ES-I3 (cell line): ENCODE data around the gene MYH6.

ENCODE experiments used
- H3K36me3 ChIP-seq: 2 replicates; pipeline ENCODE4 v1.6.1; 2013; ENCODE audit warnings: mild to moderate bottlenecking, low read length, control low read depth, moderate library complexity; ENCODE audit not compliant: insufficient read depth
- H3K4me1 ChIP-seq: 2 replicates; pipeline ENCODE4 v1.6.1; 2013; ENCODE audit warnings: mild to moderate bottlenecking, control low read depth, low read length; ENCODE audit not compliant: insufficient read depth
- H3K9ac ChIP-seq: 2 replicates; pipeline ENCODE4 v1.6.1; 2013; ENCODE audit warnings: low read depth, mild to moderate bottlenecking, low read length, moderate library complexity
- H3K9me3 ChIP-seq: 2 replicates; pipeline ENCODE4 v1.6.1; 2013; ENCODE audit warnings: mild to moderate bottlenecking, low read length, moderate library complexity; ENCODE audit not compliant: control insufficient read depth, insufficient read depth

MYH6 gene

GRCh38 chr14:23375527-23376251, 32.4 kb downstream of the MYH6 start:
- H3K9me3 ChIP-seq = no peaks in the 10 kb centered on the region
- no peaks in the 10 kb centered on the region; the same call in 1 of the 2 replicates for H3K4me1 ChIP-seq
- H3K9ac ChIP-seq = no peak overlapping the region
- H3K36me3 ChIP-seq = no peaks in the 10 kb centered on the region; the same call in 1 of the 2 replicates

GRCh38 chr14:23373041-23373440, 35.0 kb downstream of the MYH6 start:
- Histone ChIP-seq H3K36me3 (no peaks in the 10 kb centered on the region; the same call in 1 of the 2 replicates), H3K9me3 (no peaks in the 10 kb centered on the region), H3K4me1 (no peaks in the 10 kb centered on the region; the same call in 1 of the 2 replicates), H3K9ac (no peak overlapping the region)

- Histone ChIP-seq H3K4me1 (no peaks in the 10 kb centered on the region; the same call in 1 of the 2 replicates), H3K9me3 (no peaks in the 10 kb centered on the region), H3K9ac (no peak within 1 kb of the TSS), H3K36me3 (no peaks in the 10 kb centered on the region; the same call in 1 of the 2 replicates)
Observed at GRCh38 chr14:23372509-23372908, 35.6 kb downstream of the MYH6 start, which contains the start of gene IL25. Gene IL25, plus strand, starts transcription at chr14:23372809.

GRCh38 chr14:23371865-23372264, 36.2 kb downstream of the MYH6 start:
- Histone ChIP-seq H3K9ac (no peak overlapping the region), H3K4me1 (no peaks in the 10 kb centered on the region; the same call in 1 of the 2 replicates), H3K36me3 (no peaks in the 10 kb centered on the region; the same call in 1 of the 2 replicates), H3K9me3 (no peaks in the 10 kb centered on the region)

GRCh38 chr14:23370221-23370620, 37.9 kb downstream of the MYH6 start:
- Histone ChIP-seq H3K36me3 (no peaks in the 10 kb centered on the region; the same call in 1 of the 2 replicates), H3K9me3 (no peaks in the 10 kb centered on the region), H3K9ac (no peak overlapping the region), H3K4me1 (no peaks in the 10 kb centered on the region; the same call in 1 of the 2 replicates)

- Histone ChIP-seq H3K36me3 (no peaks in the 10 kb centered on the region), H3K9ac (peak overlapping the region; percentile 57), H3K4me1 (peaks cover 13% of the 10 kb centered on the region), H3K9me3 (no peaks in the 10 kb centered on the region)
Observed at GRCh38 chr14:23366426-23366921, 41.6 kb downstream of the MYH6 start.

- Histone ChIP-seq H3K9me3 (no peaks in the 10 kb centered on the region), H3K36me3 (no peaks in the 10 kb centered on the region), H3K9ac (peak overlapping the region; percentile 89), H3K4me1 (peaks cover 13% of the 10 kb centered on the region)
Observed at GRCh38 chr14:23365732-23366425, 42.2 kb downstream of the MYH6 start.

GRCh38 chr14:23365036-23365731, 42.9 kb downstream of the MYH6 start, which contains the start of gene EFS:
Gene EFS, minus strand, starts transcription at chr14:23365172. Its CDS starts 147 bp downstream, at chr14:23365025.
- peak within 1 kb of the TSS; percentile 89 for H3K9ac ChIP-seq
- no peaks in the 10 kb centered on the region for H3K36me3 ChIP-seq
- H3K9me3 ChIP-seq = no peaks in the 10 kb centered on the region
- H3K4me1 ChIP-seq = peaks cover 13% of the 10 kb centered on the region

- H3K9me3 ChIP-seq = no peaks in the 10 kb centered on the region
- H3K9ac ChIP-seq = peak overlapping the region; percentile 89
- H3K4me1 ChIP-seq = peaks cover 13% of the 10 kb centered on the region
- no peaks in the 10 kb centered on the region for H3K36me3 ChIP-seq
Observed at GRCh38 chr14:23364164-23365035, 43.7 kb downstream of the MYH6 start.

GRCh38 chr14:23362200-23362599, 45.9 kb downstream of the MYH6 start:
- peaks cover 13% of the 10 kb centered on the region for H3K4me1 ChIP-seq
- H3K9me3 ChIP-seq = no peaks in the 10 kb centered on the region
- no peaks in the 10 kb centered on the region for H3K36me3 ChIP-seq
- no peak overlapping the region for H3K9ac ChIP-seq

- no peaks in the 10 kb centered on the region for H3K9me3 ChIP-seq
- H3K4me1 ChIP-seq = peaks cover 13% of the 10 kb centered on the region
- H3K36me3 ChIP-seq = no peaks in the 10 kb centered on the region
- H3K9ac ChIP-seq = no peak overlapping the region
Observed at GRCh38 chr14:23361763-23362162, 46.3 kb downstream of the MYH6 start.

- H3K36me3 ChIP-seq = no peaks in the 10 kb centered on the region
- no peak overlapping the region for H3K9ac ChIP-seq
- H3K4me1 ChIP-seq = peaks cover 13% of the 10 kb centered on the region
- no peaks in the 10 kb centered on the region for H3K9me3 ChIP-seq
Observed at GRCh38 chr14:23361320-23361719, 46.8 kb downstream of the MYH6 start.

- no peak overlapping the region for H3K9ac ChIP-seq
- peaks cover 13% of the 10 kb centered on the region for H3K4me1 ChIP-seq
- H3K36me3 ChIP-seq = no peaks in the 10 kb centered on the region
- no peaks in the 10 kb centered on the region for H3K9me3 ChIP-seq
Observed at GRCh38 chr14:23360496-23360895, 47.6 kb downstream of the MYH6 start.
